Esophagus squamous epithelium (tissue), 5 donors: Measurements from ENCODE around the gene GP2. TPM values are rescaled to one million over a fixed set of nuclear protein-coding genes. Genes with fewer than 3 reads are reported as not detected.

ENCODE experiments used
- DNase-seq: peaks from one replicate; lab custom pipeline; 2025; lab: John Stamatoyannopoulos, UW
- H3K27ac ChIP-seq, 4 donors: fragments of 200-600 bp; sonication (generic); one replicate each; pipeline ENCODE4 v1.5.1; 2016 to 2019; ENCODE audit warnings: mild to moderate bottlenecking in 1 of 4
- H3K27me3 ChIP-seq, 4 donors: fragments of 200-600 bp; sonication (generic); 1 replicate in 3 of 4; 2 replicates in 1 of 4; pipeline versions ENCODE4 v1.5.1 to v1.6.0; 2017 to 2021; ENCODE audit warnings: antibody characterized with exemption in 1 of 4
- H3K36me3 ChIP-seq, 3 donors: fragments of 200-600 bp; sonication (generic); one replicate each; pipeline ENCODE4 v1.5.1; 2016 to 2019
- H3K4me1 ChIP-seq, 3 donors: fragments of 200-600 bp; sonication (generic); one replicate each; pipeline ENCODE4 v1.5.1; 2017 to 2019
- H3K4me3 ChIP-seq, 4 donors: fragments of 200-600 bp; sonication (generic); 1 replicate in 3 of 4; 2 replicates in 1 of 4; pipeline ENCODE4 v1.5.1; 2016 to 2019; ENCODE audit warnings: mild to moderate bottlenecking in 2 of 4, moderate library complexity in 1 of 4
- H3K9me3 ChIP-seq, 3 donors: fragments of 200-600 bp; sonication (generic); one replicate each; pipeline ENCODE4 v1.5.1; 2016 to 2019
- POLR2A ChIP-seq, 4 donors: fragments of 450-650 bp; IDR thresholded peaks; one replicate each; pipeline ENCODE4 v1.6.1; 2017; ENCODE audit warnings: antibody characterized with exemption in 4 of 4, mild to moderate bottlenecking in 4 of 4, moderate library complexity in 3 of 4
- WGBS, 2 donors: methylation state at CpG; one replicate each; pipeline ENCODE4 v1.1.5; 2018; 5-methylcytosine and 5-hydroxymethylcytosine counted together
- intact Hi-C: fragments of 100-400 bp; cut with DNase I; formaldehyde crosslinking; loops from one replicate; pipeline ENCODE4 v1.15.0; 2022
- total RNA-seq, 4 donors: library from RNA; depleted of rRNA; stranded (reverse); fragments of >200 nt; gene quantifications; one replicate each; pipeline ENCODE4 v1.1.0, GENCODE V29; 2016
- TF ChIP-seq, protein P1 (sequence below), 6 experiments: fragments of 450-650 bp in 4 of 6; fragments of 200-600 bp in 2 of 6; sonication (generic) in 2 of 6; IDR thresholded peaks; one replicate each; pipeline ENCODE4 v1.5.1; 2016 to 2019; ENCODE audit warnings: antibody characterized with exemption in 6 of 6, mild to moderate bottlenecking in 4 of 6, moderate library complexity in 4 of 6
- donor health status: DM: yes; HTN: yes; CAD: no.

The GP2 gene
- total RNA-seq, 4 donors from 2014 or later, result not detected

DNA sequence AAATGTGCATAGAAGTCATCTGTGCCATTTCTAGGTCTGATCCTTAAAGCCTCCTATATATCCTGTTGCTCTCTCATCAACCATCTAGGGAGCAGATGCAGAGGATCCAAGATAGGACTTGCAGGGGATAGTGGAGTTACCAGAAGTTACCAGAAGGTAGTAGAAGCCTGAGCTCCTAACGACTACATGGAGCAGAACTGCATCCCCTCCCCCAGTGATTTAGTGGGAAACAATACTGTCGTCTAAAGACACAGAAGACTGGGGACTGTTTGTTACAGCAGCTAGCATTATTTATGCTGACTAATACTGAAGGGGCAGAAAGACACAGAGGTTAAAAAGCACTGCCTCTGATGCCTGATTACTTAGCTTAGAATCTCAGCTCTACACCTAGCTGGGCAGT, 15.8 kb downstream of the GP2 start:
- H3K27ac ChIP-seq, result no peak overlapping the region
- DNase-seq, result no peak
- peaks cover 0 to 9% (median 0%) of the 10 kb centered on the region in 4 donors for H3K27me3 ChIP-seq
- H3K4me3 ChIP-seq, result no peak overlapping the region
- H3K9me3 ChIP-seq, result no peaks in the 10 kb centered on the region
- H3K4me1 ChIP-seq, result no peaks in the 10 kb centered on the region
- intact Hi-C loops, result no loop called here
- 53 to 64% methylated on average over 2 of the region's 2 CpGs for WGBS, 2 donors
- TF ChIP-seq, protein P1, sequence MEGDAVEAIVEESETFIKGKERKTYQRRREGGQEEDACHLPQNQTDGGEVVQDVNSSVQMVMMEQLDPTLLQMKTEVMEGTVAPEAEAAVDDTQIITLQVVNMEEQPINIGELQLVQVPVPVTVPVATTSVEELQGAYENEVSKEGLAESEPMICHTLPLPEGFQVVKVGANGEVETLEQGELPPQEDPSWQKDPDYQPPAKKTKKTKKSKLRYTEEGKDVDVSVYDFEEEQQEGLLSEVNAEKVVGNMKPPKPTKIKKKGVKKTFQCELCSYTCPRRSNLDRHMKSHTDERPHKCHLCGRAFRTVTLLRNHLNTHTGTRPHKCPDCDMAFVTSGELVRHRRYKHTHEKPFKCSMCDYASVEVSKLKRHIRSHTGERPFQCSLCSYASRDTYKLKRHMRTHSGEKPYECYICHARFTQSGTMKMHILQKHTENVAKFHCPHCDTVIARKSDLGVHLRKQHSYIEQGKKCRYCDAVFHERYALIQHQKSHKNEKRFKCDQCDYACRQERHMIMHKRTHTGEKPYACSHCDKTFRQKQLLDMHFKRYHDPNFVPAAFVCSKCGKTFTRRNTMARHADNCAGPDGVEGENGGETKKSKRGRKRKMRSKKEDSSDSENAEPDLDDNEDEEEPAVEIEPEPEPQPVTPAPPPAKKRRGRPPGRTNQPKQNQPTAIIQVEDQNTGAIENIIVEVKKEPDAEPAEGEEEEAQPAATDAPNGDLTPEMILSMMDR (IDR thresholded peaks at IDR 0.05), result no peak
- TF ChIP-seq POLR2A (IDR thresholded peaks at IDR 0.05), result no peak
- no peaks in the 10 kb centered on the region for H3K36me3 ChIP-seq

DNA sequence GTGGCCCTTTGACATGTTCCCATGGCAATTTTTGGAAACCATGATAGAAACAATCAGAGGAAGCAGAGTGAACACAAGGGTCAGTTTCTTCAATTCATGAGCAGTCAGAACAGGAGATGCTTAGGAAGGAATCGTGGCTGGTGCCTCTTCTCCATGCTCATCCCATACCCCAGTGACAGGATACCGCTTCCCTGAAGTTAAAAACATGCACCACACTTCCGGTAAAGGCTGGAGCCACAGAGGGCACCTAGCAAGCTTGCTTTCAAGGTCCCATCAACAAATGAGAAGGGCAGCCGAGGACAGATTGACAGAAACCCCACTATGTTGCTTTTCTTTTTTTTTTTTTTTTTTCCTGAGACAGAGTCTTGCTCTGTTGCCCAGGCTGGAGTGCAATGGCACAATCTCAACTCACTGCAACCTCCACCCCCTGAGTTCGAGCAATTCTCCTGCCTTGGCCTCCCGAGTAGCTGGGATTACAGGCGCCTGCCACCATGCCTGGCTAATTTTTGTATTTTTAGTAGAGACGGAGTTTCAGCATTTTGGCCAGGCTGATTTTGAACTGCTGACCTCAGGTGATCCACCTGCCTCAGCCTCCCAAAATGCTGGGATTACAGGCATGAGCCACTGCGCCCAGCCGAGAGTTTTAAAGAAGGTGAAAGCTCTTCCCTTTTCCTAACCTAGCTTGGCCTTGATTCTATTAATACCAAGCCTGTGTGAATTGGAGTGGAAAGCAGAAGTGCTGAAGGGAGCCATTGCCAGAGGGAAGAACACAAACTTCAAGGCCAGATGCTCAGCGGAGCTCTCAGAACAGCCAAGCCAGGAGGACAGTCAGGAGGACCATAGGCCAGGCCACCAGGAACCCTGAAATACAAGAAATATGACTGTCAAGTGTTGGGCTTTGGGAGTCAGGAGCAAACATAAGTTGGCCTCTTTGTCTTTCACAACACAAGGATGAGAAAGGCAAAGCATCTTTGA, 16.6 kb downstream of the GP2 start:
- intact Hi-C loops, result no loop called here
- no peaks in the 10 kb centered on the region for H3K4me1 ChIP-seq
- H3K9me3 ChIP-seq, result no peaks in the 10 kb centered on the region
- WGBS, 2 donors, result 58 to 77% methylated on average over 6 to 9 of the region's 11 CpGs
- H3K27ac ChIP-seq, result no peak overlapping the region
- TF ChIP-seq POLR2A (IDR thresholded peaks at IDR 0.05), result no peak
- TF ChIP-seq, protein P1 (IDR thresholded peaks at IDR 0.05), result no peak
- no peak for DNase-seq
- H3K27me3 ChIP-seq, result peaks cover 0 to 9% (median 0%) of the 10 kb centered on the region in 4 donors
- no peak overlapping the region for H3K4me3 ChIP-seq
- no peaks in the 10 kb centered on the region for H3K36me3 ChIP-seq

DNA sequence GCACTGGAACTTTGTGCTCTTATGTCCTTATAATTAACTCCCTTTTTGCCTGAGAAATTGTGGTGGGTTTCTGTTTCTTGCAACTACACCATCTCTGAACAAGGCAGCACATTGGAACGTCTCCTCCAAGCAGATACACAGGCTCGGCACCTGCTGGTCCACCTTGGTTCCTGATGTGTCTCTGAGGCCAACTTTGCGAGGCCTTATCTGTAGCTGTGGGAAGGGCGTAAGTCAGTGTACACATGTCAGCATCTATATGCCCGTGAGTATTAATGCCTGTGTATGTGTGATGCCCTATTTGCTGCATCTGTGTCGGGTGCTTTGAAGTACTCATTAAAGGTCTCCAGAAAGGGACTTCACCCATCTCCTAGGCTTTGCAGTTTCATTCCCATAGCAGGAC, 17.5 kb downstream of the GP2 start:
- no peak overlapping the region for H3K4me3 ChIP-seq
- intact Hi-C loops, result no loop called here
- H3K9me3 ChIP-seq, result no peaks in the 10 kb centered on the region
- DNase-seq, result no peak
- no peaks in the 10 kb centered on the region for H3K4me1 ChIP-seq
- 69 to 77% methylated on average over 2 to 5 of the region's 6 CpGs for WGBS, 2 donors
- no peak for TF ChIP-seq POLR2A (IDR thresholded peaks at IDR 0.05)
- TF ChIP-seq, protein P1 (IDR thresholded peaks at IDR 0.05), result no peak
- H3K27ac ChIP-seq, result no peak overlapping the region
- H3K27me3 ChIP-seq, result peaks cover 0 to 9% (median 0%) of the 10 kb centered on the region in 4 donors
- no peaks in the 10 kb centered on the region for H3K36me3 ChIP-seq

DNA sequence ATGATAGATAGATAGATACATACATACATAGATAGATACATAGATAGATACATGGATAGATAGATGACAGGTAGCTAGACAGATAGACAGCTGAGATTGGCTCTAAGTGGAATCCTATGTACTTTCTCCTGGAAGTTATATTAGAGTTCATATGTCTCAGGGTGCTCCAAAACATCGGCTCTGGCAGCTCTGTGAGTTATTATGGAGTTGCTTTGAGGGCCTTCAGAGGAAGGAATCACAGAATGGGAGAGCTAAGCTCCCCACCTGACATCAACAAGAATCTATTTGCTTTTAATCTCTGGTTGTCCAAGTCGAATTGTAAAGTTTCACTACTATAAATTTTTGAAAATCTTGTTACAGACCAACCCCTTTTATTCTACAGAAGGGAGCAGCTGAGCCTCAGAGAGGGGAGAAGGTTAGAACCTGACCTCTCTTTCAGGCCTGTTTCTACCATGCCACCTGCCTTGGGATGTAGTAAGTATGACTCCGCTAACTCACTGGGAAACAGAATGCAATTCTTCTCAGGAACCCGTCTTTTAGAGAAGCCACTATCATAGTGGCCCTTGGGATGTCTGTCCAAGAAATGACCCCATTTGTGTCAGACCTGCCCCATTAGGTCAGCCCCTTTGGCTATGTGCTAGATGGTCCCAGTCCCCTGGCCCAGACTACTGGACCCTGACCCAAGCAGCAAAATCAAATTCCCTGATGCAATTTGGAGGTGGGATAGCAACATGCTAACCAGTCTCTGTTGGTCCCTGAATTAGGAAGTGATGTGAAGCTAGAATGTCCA, 18.3 kb downstream of the GP2 start:
- 64 to 68% methylated on average over 4 of the region's 4 CpGs for WGBS, 2 donors
- no peak for DNase-seq
- intact Hi-C loops, result no loop called here

More for the DNA sequence above, 18.3 kb downstream of the GP2 start:
- H3K4me1 ChIP-seq, result no peaks in the 10 kb centered on the region
- H3K36me3 ChIP-seq, result no peaks in the 10 kb centered on the region
- H3K9me3 ChIP-seq, result no peaks in the 10 kb centered on the region
- H3K27ac ChIP-seq, result no peak overlapping the region
- TF ChIP-seq, protein P1 (IDR thresholded peaks at IDR 0.05), result no peak
- no peak for TF ChIP-seq POLR2A (IDR thresholded peaks at IDR 0.05)
- no peak overlapping the region for H3K4me3 ChIP-seq
- H3K27me3 ChIP-seq, result peaks cover 0 to 9% (median 0%) of the 10 kb centered on the region in 4 donors
